ENCODE measurements around the gene NFASC.
A peak's percentile ranks its signal among the peaks of the same experiment; 100 is the strongest.

The NFASC gene

DNA sequence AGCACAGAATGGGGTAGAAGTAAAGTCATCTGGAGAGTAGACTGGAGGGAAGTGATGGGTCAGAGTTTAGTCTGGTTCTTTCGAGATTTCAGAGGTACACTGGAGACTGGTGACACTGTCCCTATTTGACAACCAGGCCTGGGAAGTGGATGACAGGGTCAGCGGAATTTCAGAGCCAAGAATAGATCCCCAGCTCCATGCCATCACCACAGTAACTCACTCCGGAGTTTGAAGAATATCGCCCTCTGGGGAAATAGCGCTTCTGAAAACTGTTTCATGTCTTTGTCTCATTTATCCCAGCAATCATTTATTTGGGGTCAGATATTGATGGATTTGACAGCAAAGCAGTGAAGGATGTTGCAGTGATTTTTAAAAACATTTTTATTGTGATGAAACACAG lies 7.6 kb upstream of the NFASC start:
- DNase-seq: no peak

DNA sequence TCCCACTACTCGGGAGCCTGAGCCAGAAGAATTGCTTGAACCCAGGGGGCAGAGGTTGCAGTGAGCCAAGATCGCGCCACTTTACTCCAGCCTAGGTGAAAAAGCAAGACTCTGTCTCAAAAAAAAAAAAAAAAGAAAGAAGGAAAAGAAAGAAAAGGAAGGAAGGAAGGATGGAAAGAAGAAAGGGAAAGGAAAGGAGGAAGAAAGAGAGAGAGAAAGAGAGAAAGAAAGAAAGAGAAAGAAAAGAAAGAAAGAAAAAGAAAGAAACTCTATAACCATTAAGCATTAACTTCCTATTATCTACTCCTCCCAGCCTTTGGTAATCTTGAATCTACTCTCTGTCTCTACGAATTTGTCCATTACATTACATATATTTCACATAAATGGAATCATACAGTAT lies 6.9 kb upstream of the NFASC start:
- no peak for DNase-seq

DNA sequence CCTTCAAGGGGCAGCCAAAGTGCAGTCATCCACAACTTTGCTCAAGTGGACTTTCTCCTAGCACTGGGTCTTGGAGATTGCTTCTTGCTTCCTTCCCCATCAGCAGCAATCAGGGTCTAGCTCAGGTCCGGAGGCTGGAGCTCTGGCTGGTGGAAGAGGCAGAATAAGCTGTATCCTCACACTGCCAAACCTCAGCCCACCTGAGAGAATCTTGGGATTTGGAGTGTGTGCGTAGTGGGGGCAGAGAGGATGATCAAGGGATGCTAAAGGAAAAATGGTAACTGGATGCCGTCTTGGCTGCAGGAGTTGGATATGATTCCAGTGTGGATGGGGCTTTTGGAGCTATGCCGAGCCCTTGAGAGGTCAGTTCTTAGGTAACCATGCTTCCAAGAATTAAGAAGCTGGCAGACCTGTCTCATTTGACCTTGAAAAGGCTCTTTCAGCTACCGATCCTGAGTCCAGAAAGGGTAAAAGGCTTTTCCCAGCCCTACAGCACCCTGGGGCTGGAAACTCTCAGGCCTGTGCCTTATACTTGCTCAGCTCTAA lies 4.5 kb upstream of the NFASC start:
- DNase-seq: no peak

DNA sequence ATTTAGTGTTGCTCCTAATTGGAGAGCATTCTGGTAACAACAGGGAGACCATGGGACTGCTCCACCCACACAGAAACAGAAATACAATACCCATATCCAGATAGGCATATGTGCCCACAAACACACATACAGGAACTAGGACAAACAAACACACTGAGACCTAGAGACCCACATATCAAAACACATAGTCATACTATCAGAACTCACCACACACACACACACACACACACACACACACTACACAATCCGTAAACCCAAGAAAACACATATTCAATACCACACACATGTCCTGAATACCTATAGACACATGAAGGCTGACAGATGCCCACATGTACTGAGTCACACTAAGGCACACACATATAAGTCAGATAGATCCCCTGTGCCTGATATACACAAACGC lies 3.5 kb upstream of the NFASC start:
- no peak for DNase-seq

DNA sequence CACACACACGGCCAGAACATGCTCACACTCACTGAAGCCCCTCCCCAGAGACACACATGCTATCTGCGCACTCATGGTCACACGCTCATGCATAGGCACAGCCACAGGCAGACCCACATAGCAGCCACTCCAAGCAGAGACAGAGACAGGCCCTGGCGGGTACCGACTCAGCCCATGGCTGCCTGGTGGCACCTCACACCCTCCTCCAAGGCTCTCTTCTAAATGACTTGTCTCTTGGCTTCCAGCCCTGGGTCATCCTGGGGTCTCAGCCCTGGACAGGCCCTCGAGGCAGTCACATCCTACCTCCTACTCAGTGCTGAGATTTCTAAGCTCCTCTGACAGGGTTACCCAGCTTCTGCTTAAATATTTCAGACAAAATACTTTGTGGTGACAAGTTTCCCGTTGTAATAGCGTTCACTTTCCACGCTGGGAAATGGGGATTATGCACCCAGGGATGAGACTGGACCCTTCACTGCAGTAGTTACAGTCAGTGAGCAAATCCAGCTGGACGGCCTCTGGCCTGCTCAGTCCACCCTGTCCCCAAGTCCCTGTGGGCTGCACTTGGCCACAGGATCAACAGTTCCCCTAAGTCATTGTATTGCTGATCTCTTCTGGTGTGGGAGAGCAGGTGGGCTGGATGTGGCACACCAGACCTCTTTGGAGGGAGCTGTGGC lies 2.9 kb upstream of the NFASC start:
- DNase-seq: no peak

DNA sequence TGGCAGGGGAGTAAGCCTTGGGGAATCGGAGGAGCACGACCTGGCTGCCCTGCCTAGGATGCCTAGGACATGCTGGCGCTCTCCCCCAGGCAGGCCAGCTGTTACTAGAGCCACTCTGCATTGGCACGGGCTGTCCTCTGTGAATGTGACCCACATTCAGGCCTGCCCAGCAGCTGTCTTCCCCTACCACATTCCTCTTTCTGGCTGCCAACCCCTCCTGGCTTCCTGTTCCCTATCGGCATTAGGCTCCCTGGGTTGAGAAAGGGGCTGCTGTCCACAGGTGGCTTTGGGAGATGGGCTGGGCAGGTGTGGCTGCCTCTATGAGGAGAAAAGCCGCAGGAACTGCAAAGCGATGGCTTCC lies 2.3 kb upstream of the NFASC start:
- DNase-seq: no peak

DNA sequence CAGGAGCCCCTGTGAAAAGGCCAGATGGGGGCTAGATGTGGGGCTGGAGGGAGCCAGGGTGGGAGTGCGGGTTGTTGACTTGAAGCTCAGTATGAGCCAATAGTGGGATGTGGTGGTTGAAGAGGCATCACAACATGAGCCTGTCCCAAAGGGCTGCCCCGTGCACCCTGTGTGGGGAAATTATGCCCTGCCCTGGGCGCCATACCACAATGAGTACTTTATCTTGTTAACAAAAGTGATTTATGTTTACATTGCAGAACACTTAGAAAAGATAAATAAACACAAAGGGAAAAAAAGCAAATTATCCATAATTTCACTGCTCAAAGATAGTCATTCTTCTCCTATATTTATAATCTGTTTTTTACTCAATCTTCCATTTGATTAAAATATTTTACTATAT lies 1.6 kb upstream of the NFASC start:
- no peak for DNase-seq

DNA sequence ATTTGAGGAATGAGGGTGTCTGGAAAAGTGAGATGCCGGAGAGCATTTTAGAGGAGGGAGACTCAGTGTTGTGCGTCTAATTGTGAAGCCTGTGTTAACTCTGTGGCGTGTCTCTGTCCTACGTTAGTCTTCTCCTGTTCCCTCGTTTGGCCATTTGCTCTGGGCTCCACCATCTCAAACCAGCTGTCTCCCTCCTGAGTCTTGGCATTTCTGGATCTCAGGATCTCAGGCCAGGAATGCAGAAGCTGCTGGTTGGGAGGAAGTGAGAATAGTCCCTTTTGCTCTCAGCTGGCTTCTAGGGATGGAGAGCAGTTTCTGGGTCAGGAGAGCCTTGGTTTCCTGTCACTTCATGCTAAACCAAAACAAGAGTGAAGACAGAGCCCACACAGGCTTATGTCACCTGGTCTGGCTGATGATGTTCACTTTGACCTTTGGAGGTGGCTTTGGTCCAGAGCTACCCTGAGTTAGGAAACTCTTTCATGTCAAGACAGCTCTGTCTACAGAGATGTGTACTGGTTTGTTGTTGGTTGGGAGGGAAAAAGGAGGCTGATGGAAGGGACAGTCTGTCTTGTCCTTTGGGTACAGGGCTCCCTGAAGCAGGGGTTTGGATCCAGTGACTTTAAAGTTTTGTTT lies 859 bp downstream of the NFASC start:
- no peak for DNase-seq

DNA sequence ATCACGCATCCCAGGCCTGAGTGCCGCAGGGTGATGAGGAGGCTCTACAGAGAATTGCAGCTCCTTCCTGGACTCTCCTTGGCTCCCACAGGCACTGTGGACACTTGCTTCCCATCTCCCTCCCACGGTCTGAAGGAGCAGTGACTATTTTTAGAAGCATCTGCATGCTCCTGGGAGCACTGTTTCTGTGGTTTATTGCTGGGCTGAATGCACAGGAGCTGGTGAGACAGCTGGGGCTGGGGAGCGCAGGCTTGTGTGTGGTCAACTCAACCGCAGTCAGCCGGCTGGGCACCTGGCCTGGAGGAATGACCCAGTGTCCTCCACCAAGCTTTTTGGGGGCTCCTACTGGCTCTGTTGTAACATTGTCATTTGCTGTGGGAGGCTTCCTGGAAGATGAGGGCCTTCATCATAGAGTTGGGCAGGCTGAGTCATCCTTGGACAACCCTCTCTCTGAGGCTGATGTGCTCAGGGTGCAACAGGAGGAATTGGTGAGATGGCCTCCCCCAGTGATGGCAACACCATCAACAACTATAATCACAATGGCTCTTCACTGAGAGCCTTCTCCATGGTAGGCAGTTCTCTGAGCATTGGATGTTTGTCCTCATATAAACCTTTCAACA lies 1.7 kb downstream of the NFASC start:
- no peak for DNase-seq

DNA sequence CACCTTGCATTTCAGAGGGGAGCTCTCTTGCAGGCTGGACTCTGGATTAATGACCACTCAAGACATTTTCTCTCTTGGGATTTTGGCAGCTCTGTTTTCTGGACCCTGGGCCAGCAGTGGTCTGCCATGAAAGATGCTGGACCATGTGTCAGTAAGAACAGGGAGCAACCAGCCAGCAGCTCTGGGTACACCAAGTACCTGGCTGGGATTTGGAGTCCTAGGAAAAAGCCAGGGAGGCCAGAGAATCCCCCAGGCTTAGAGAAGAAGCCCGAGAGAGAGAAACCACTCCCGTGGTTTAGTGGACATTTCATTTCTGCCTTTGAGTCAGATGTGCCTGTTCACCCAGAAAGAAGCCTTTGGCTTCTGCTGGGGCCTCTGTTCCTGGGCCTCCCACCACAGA lies 2.5 kb downstream of the NFASC start:
- no peak for DNase-seq

DNA sequence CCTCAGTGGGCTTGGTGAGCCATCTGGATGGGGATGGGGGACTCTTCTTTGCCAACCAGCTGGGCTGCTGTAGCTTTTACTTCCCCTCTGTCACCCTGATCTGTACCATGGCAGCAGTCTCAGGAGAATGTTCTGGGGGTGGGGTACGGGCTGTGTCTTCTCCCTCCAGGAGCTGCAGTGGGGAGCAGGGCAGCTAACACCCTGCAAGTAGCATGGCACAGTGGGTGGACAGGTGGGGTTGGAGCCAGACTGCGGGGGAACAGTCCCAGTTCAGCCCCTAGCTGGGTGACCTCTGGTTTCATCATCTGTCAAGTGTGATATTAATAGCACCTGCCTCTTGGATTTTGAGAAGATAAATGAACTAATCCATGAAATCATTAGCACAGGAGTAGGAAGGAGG lies 3.1 kb downstream of the NFASC start:
- no peak for DNase-seq

DNA sequence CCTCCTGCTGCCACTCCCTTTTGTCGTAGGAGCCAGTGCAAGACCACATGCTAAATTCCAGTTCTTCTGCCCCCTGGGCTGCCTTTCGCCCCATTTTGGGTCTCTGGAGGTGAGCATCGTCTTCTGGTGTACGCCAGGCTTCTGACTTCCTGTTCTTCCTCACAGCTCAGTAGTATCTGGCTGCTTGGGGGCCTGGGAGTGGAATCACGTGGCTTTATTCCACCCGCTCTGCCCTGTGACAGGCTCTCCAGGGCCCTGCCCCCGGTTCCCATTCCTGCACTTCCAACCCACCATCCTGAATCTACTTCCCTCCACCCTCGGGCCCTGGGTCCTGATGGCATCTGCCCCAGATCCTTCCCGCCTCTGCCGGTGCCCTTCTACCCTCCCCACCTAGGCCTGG lies 3.6 kb downstream of the NFASC start:
- no peak for DNase-seq

DNA sequence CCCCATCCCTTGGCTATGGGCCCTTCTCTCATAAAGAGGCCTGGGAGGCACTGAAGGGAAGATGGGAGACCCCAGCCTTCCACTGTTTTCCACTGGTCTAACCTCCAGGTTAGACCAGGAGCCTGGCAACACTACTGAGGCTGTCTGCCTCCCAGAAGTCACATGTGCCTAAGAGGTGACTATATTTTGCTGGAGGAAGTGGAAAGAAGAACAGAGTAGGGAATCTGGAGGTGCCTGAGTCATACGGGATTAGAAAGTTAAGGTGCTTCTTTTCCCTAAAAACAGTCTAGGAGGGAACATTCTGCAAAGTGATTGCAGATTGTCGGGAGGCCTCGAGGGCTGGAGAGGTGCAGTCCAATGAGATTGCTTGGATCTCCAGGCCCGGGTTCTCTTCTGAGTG lies 4.6 kb downstream of the NFASC start:
- no peak for DNase-seq

DNA sequence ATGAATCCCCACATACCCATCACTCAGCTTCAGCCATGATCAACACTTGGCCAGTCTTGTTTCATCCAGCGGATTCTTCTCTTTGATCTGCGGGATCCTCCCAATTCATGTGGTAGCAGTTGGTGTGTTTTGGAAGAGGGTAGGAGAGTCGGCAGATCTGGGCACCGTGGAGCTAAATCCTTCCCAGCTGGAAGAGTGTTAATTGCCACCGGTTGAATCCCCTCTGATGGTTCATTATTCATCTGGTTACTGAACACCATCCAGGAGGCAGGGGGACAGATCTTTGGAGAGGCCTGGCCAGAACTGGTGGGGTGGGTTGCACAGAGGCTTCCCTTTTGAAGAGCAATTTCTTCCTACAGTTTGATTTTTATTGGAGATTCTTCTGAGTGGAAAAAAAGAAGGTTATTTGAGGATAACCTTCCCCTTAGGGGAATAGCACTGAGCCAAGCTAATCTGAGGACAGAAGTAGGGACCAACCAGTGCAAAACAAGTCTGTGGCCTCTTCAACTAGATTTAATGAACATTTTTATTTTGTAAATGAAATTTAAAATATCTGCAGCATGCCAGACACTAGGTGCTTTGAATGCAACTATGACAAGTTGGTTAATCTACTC lies 8.1 kb downstream of the NFASC start:
- no peak for DNase-seq

DNA sequence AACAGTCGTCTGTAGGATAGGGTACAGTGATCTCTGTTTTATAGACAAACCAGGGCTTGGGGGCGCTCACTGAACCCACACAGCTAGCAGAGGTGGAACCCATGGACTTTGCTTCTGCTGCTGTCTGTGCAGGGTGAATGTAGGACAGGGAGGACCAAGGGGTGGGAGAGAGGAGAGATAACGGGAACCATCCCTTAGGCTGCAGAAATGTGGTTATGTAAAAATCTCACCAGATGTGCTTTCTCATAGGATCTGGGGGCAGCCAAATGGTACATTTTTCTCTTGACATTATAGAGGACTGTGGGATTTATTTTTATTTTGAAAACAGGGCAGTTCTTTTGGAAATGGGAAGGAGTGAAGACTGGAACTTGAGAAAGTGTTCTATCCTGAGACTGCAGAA lies 8.7 kb downstream of the NFASC start:
- no peak for DNase-seq

DNA sequence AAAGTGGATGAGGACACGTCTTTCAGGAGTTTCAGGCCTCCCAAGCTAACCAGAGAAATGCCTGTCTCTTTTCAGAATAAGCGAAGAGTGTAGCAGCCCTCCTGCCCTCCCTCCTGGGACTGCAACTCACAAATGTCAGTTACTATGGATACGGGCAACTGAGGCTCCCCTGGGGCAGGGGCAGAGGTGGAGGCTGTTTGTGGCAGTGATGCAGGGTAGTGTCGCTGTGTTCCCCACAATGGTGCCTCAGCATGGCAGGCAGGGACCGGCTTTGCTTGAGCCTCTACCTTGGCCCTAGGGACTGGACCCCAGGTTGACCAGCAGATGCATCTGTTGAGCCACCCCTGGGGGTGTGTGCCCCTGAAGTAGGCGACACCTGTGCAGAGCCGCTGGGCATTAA lies 10.2 kb downstream of the NFASC start:
- DNase-seq: no peak

DNA sequence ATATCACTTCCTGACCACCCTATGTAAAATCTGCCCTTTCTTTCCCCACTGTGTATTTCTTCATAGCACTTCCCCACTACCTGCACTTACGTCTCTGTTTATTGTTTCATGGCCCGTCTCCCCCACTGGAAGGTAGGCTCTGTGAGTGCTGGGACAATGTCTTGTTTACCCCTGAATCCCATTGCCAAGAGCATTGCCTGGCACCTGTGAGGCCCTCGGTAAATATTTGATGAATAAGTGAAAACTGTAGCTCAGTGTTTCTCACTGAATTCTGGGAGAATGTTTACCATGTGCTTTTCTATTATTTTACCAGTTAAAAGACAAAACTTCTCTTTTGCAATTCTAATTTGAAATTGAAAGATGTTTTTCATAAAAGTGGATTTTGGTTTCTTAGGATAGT lies 11.8 kb downstream of the NFASC start:
- DNase-seq: peak; percentile 43

DNA sequence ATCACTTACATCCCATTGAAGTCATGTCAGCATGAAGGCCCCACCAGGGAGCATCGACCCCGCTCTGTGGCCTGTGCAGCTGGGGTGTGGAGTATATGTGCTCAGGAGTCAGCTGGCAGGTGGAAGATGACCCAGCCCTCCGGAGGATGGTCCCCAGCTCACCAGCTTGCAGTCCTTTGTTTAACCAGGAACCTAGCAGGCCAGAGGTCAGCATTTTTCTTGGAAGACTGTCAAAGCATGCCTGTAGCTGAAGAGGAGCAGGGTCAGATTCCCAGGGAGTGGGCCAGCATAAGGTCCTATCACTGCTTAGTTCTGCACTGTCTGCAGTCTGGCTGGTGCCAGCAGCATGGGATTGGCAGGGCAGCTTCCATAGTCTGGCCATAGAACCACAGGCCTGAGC lies 12.7 kb downstream of the NFASC start:
- no peak for DNase-seq

DNA sequence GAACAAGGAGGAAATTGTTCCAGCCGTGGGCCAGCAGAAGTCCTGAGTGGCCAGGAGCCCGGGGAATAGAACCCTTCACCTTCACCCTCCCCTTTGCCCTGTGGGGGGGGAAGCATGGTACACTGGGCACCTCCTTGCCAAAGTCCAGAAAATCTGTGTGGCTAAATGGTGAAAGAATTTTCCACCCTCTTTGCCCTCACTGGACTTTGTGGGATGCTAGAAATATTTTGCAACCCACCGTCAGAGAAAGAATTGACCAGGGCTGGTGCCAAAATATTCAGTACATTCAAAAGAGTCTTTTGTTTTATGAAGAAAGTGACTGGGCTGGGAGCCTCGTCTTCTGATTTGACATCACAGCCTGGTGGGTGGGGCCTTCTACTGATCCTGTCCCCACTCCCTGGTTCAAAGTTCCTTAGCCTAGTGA lies 14.6 kb downstream of the NFASC start:
- DNase-seq: no peak

DNA sequence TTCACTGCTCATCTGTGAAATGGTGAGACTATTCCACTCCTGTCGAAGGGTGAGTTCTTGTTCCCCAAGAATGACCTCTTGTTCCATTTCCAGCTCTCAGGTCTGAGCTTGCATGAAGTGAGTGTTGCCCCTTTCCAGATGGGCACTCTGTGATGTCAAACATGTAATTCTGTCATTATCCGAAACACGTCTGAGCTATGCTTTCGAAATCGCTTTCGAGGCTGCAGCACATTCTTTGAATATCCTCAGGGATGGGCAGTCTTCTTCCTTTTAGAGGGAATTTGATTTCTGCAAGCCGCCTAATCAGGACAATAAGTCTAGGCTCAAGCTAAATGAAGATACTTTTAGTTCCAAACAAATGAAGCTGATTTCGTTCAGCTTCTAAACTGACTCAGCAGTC lies 15.1 kb downstream of the NFASC start:
- no peak for DNase-seq

DNA sequence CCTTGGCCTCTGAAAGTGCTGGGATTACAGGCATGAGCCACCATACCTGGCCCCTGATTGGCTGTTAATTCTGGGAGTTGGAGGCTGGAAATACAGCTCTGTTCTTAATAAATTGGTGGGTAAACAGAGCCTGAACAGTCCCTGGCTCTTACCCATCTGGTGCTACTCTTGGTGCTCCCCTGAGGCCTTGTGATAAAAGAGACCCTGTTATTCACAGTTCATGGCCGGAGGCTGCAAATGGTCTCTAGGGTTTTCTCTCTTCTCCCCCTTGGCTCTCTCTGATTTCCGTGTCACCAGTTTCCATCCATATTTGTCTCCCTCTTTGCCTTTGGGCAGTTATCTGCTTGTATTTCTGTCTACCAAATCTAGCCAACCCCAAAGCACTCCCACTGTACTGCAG lies 17.2 kb downstream of the NFASC start:
- DNase-seq: peak; percentile 21

DNA sequence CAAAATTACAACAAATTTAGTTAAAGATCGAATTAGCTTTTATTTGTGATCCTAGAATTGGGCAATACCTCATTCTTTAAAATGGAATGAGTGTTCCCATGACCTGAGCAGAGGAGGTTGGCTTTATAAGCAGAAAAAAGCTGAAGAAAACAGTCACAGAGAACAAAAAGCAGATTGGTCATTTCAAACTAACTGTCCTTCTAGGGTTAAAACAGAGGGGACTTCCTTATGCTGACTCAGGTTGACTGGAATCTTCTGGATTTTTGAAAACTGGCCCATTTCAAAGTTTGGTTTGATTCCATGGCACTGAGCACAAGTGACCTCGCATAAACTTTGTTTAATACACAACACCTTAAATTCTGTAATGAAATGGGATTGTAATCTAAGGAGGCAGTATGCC lies 17.6 kb downstream of the NFASC start:
- no peak for DNase-seq

DNA sequence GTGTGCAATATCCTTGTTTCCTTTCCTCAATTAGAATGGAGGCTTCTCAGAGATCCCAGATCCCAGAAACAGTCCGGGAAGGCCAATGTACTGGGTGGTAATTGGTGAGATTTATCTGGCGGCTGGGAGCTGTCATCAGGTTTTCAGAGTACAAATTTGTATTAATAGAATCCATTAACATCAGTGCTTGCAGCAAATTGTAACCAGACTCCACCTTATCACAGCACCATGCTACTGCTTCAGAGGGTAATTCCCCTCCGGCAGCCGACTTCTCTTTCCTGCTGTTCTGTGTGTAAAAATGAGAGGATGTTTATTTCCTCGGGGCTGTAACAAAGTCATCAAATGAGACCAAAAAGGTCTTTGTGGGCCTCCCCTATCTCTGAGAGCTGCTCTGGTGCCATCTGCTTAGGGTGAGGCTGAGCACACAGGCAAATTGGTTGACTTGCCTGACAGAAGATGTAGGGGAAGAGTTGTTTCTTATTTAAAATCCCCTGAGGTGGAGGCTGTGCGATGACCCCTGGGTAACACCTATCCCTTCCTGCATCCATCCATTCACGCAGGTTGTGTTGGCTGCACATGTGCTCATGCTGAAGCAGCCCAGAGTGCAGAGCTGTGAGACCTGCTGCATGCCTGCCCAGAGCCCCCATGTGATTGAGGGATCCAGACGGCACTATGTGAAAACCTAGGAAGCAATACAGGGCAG lies 19.2 kb downstream of the NFASC start:
- DNase-seq: no peak

DNA sequence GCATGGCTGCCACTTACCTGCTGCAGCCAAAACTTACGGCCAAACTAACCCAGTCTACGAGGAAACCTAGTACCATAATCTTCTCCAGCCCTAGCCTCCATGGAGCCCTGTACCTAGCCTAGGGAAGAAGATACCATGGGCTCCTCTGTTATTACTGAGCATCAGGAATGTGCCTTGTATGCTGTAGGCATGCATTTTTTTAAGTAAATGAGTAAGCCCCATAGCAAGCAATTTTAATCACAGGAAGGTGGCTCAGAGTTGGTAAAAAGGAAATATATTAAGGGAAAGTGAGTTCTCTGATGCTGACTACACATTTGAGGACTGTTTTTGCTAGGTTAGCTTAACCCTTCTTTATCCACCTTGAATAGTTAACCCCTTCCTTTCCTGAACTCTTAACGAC lies 21.2 kb downstream of the NFASC start:
- DNase-seq: no peak
